ENCODE measurements around the gene ACSS1. TPM values are rescaled to one million over a fixed set of nuclear protein-coding genes. Genes with fewer than 3 reads are reported as not detected.

The ACSS1 gene
- total RNA-seq, 1 experiment from 2014 or later: 0.51 TPM

GRCh38 chr20:25021336-25021735, 36.6 kb downstream of the ACSS1 start:
- CTCF ChIA-PET: interaction anchor here (0.6 to 4.8 kb wide), 6 partner anchors 8 to 225 kb away, joined by 3 to 30 read pairs (median 3); no protein-coding TSS in a partner anchor
- no peak for DNase-seq (ENCODE audit: unreplicated experiment)
- Mint-ChIP-seq H3K9me3 (ENCODE audit: unreplicated experiment) (no peaks in the 10 kb centered on the region), H3K27me3 (ENCODE audit: insufficient read depth, unreplicated experiment) (no peaks in the 10 kb centered on the region), H3K4me1 (ENCODE audit: insufficient read depth, unreplicated experiment) (peaks cover 27% of the 10 kb centered on the region), H3K36me3 (ENCODE audit: insufficient read depth, unreplicated experiment) (peaks cover 14% of the 10 kb centered on the region), H3K4me3 (ENCODE audit: unreplicated experiment) (no peak overlapping the region), H3K27ac (ENCODE audit: low read depth, unreplicated experiment) (no peak overlapping the region)
- no peak for TF ChIP-seq CTCF (IDR thresholded peaks at IDR 0.05; ENCODE audit: unreplicated experiment)
- no TSS peak for BruUV-seq (replicated peaks)
- intact Hi-C loops (cut with micrococcal nuclease): no loop called here
- POLR2A ChIA-PET: interaction anchor here (0.8 to 6.0 kb wide), 6 partner anchors 11 to 25 kb away, joined by 3 to 42 read pairs (median 5); no protein-coding TSS in a partner anchor

GRCh38 chr20:25020901-25021301, 37.0 kb downstream of the ACSS1 start:
- no TSS peak for BruUV-seq (replicated peaks)
- CTCF ChIA-PET: interaction anchor here (0.6 to 4.8 kb wide), 6 partner anchors 13 to 226 kb away, joined by 3 to 30 read pairs (median 4); no protein-coding TSS in a partner anchor
- intact Hi-C loops (cut with micrococcal nuclease): no loop called here
- POLR2A ChIA-PET: interaction anchor here (1.6 to 6.0 kb wide), 3 partner anchors 11 to 17 kb away, joined by 4 to 42 read pairs (median 5); no protein-coding TSS in a partner anchor
- H3K9me3 Mint-ChIP-seq (ENCODE audit: unreplicated experiment): no peaks in the 10 kb centered on the region
- H3K4me1 Mint-ChIP-seq (ENCODE audit: insufficient read depth, unreplicated experiment): peaks cover 27% of the 10 kb centered on the region
- H3K4me3 Mint-ChIP-seq (ENCODE audit: unreplicated experiment): no peak overlapping the region
- H3K36me3 Mint-ChIP-seq (ENCODE audit: insufficient read depth, unreplicated experiment): peaks cover 14% of the 10 kb centered on the region
- no peak for TF ChIP-seq CTCF (IDR thresholded peaks at IDR 0.05; ENCODE audit: unreplicated experiment)
- DNase-seq (ENCODE audit: unreplicated experiment): no peak
- no peaks in the 10 kb centered on the region for H3K27me3 Mint-ChIP-seq (ENCODE audit: insufficient read depth, unreplicated experiment)
- no peak overlapping the region for H3K27ac Mint-ChIP-seq (ENCODE audit: low read depth, unreplicated experiment)

- TF ChIP-seq CTCF (IDR thresholded peaks at IDR 0.05; ENCODE audit: unreplicated experiment): no peak
- Mint-ChIP-seq H3K27me3 (ENCODE audit: insufficient read depth, unreplicated experiment) (no peaks in the 10 kb centered on the region), H3K36me3 (ENCODE audit: insufficient read depth, unreplicated experiment) (peaks cover 14% of the 10 kb centered on the region), H3K27ac (ENCODE audit: low read depth, unreplicated experiment) (no peak overlapping the region), H3K4me1 (ENCODE audit: insufficient read depth, unreplicated experiment) (peaks cover 27% of the 10 kb centered on the region), H3K9me3 (ENCODE audit: unreplicated experiment) (no peaks in the 10 kb centered on the region), H3K4me3 (ENCODE audit: unreplicated experiment) (no peak overlapping the region)
- CTCF ChIA-PET: interaction anchor here (0.6 to 1.5 kb wide), 6 partner anchors 12 to 156 kb away, joined by 3 to 4 read pairs (median 4); no protein-coding TSS in a partner anchor
- DNase-seq (ENCODE audit: unreplicated experiment): no peak
- POLR2A ChIA-PET: interaction anchor here (0.7 to 6.0 kb wide), 3 partner anchors 10 to 19 kb away, joined by 3 to 42 read pairs (median 4); no protein-coding TSS in a partner anchor
- no TSS peak for BruUV-seq (replicated peaks)
- intact Hi-C loops (cut with micrococcal nuclease): no loop called here
Measured at GRCh38 chr20:25020345-25020744, 37.6 kb downstream of the ACSS1 start.

- ChIA-PET POLR2A (interaction anchor here (0.7 to 6.0 kb wide), 5 partner anchors 10 to 1598 kb away, joined by 3 to 42 read pairs (median 4); partner anchors contain the start of gene NAPB), CTCF (interaction anchor here (0.5 to 1.3 kb wide), 8 partner anchors 12 to 184 kb away, joined by 3 to 7 read pairs (median 4); no protein-coding TSS in a partner anchor)
- Mint-ChIP-seq H3K27ac (ENCODE audit: low read depth, unreplicated experiment) (no peak overlapping the region), H3K36me3 (ENCODE audit: insufficient read depth, unreplicated experiment) (peaks cover 14% of the 10 kb centered on the region), H3K4me1 (ENCODE audit: insufficient read depth, unreplicated experiment) (peaks cover 27% of the 10 kb centered on the region), H3K9me3 (ENCODE audit: unreplicated experiment) (no peaks in the 10 kb centered on the region), H3K27me3 (ENCODE audit: insufficient read depth, unreplicated experiment) (no peaks in the 10 kb centered on the region), H3K4me3 (ENCODE audit: unreplicated experiment) (no peak overlapping the region)
- intact Hi-C loops (cut with micrococcal nuclease): no loop called here
- TF ChIP-seq CTCF (IDR thresholded peaks at IDR 0.05; ENCODE audit: unreplicated experiment): no peak
- no TSS peak for BruUV-seq (replicated peaks)
- no peak for DNase-seq (ENCODE audit: unreplicated experiment)
Measured at GRCh38 chr20:25019381-25020155, 38.4 kb downstream of the ACSS1 start.

All from MCF 10A (cell line).